Pancreas (tissue), 10 donors: Measurements from ENCODE around the gene MYBPH. TPM values are rescaled to one million over a fixed set of nuclear protein-coding genes. Genes with fewer than 3 reads are reported as not detected.

Experiments
- ATAC-seq, 4 donors: fragments of 200-7000 bp; cut with Tn5 transposase; one replicate each; pipeline versions ENCODE4 v1.8.0 to v1.9.1; 2020; ENCODE audit warnings: mild to moderate bottlenecking in 4 of 4, moderate library complexity in 4 of 4
- DNase-seq, 6 donors: peaks; one replicate each; pipeline ENCODE4 v3.0.0-alpha.2; 2020
- FAIRE-seq: peaks from 2 replicates; lab custom pipeline; 2012; peaks lifted over from hg19 to GRCh38; lab: Jason Lieb, UNC
- H3K27ac ChIP-seq, 4 donors: fragments of 200-600 bp; sonication (generic); 1 replicate in 3 of 4; 2 replicates in 1 of 4; pipeline versions ENCODE4 v1.5.0 to v1.8.0; 2020
- H3K27me3 ChIP-seq, 4 donors: fragments of 200-600 bp; one replicate each; pipeline ENCODE4 v1.8.0; 2021
- H3K36me3 ChIP-seq, 3 donors: fragments of 200-600 bp; sonication (generic) in 1 of 3; one replicate each; pipeline versions ENCODE4 v1.5.0 to v1.8.0; 2020 to 2021
- H3K4me1 ChIP-seq, 3 donors: fragments of 200-600 bp; one replicate each; pipeline ENCODE4 v1.8.0; 2021
- H3K4me3 ChIP-seq, 4 donors: fragments of 200-600 bp; sonication (generic) in 2 of 4; one replicate each; pipeline versions ENCODE4 v1.5.0 to v1.8.0; 2020 to 2021
- H3K9me3 ChIP-seq, 4 donors: fragments of 200-600 bp; one replicate each; pipeline ENCODE4 v1.8.0; 2021
- WGBS, 2 donors: extraction: QIAGEN DNeasy Blood & Tissue Kit; methylation state at CpG; one replicate each; pipeline ENCODE4 v1.1.7; 2013; 5-methylcytosine and 5-hydroxymethylcytosine counted together
- intact Hi-C, 3 donors: fragments of 100-400 bp; cut with DNase I; formaldehyde crosslinking; loops; one replicate each; pipeline versions ENCODE4 v1.11.1 to v1.14.2; 2022
- polyA plus RNA-seq, 2 donors: library from polyadenylated mRNA; stranded (reverse); fragments of 200-250 nt; gene quantifications; one replicate each; pipeline ENCODE4 v1.2.3, GENCODE V29; 2013
- total RNA-seq, 6 donors: library from RNA; stranded (reverse); fragmentation: NEBNext Ultra II Directional in 4 of 6; extraction: Animal tissue kit (Norgen Biotek cat#: 25700) in 4 of 6; gene quantifications; one replicate each; pipeline versions ENCODE4 v1.2.1 to v1.2.4, GENCODE V29; 2021 to 2023
- TF ChIP-seq, protein P1 (sequence below), 4 donors: fragments of 200-600 bp; sonication (generic) in 3 of 4; IDR thresholded peaks; one replicate each; pipeline versions ENCODE4 v1.5.0 to v1.8.0; 2021; ENCODE audit warnings: antibody characterized with exemption in 4 of 4
- donor health status: healthy with polysubstance abuse.
- donor health status: DM: no; HTN: no; CAD: no; lungs with moderate emphysema.
- donor health status: DM: no; HTN: no; CAD: no.
- donor health status: control.
- donor health status: control.
- donor health status: Bipolar disorder and iron deficiency.
- donor health status: DM: yes; HTN: yes; CAD: no.
- donor health status: DM: no; HTN: no; CAD: no.
- donor health status: DM: no; HTN: no; CAD: no.
- donor health status: DM: yes; HTN: yes; CAD: no.

The MYBPH gene
- total and polyA plus RNA-seq, 8 donors: not detected

DNA sequence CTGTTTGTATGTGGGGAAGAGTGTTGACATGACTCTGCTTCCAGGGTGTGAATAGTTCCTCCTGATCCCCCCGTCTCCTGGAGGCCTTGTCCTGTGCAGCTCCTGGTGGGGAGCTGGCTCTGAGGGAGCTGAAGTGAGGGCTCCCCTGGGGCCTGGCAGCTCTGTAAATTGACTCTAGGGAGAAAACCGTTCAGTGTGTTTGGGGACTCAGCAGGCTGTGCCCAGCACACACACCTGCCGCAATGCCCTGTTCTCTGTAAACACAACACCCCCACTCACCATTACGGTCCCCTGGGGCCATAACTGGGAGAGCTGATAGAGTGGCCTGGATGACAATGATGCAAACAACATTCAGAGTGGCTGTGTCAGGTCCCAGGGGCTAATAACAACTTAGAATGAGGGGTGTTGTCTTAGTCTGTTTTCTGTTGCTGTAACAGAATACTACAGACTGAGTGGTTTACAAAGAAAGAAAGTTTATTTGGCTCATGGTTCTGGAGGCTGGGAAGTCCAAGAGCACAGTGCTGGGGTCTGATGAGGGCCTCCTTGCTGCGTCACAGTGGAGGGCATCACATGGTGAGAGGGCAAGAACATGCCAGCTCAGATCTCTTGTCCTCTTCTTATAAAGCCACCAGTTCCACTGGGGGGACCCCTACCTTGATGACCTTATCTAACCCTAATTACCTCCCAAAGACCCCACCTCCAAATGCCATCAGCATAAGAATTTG is 32.8 kb downstream of the MYBPH start:
- ATAC-seq: no peak
- WGBS, 2 donors: 68 to 73% methylated on average over 5 of the region's 5 CpGs
- no peaks in the 10 kb centered on the region for H3K36me3 ChIP-seq
- H3K27ac ChIP-seq: peak overlapping the region in 2 of 4 donors; percentile 55 to 63
- H3K4me3 ChIP-seq: no peak overlapping the region
- peaks cover 0 to 6% (median 0%) of the 10 kb centered on the region in 3 donors for H3K4me1 ChIP-seq
- no peaks in the 10 kb centered on the region for H3K9me3 ChIP-seq
- no peak for DNase-seq
- TF ChIP-seq, protein P1, sequence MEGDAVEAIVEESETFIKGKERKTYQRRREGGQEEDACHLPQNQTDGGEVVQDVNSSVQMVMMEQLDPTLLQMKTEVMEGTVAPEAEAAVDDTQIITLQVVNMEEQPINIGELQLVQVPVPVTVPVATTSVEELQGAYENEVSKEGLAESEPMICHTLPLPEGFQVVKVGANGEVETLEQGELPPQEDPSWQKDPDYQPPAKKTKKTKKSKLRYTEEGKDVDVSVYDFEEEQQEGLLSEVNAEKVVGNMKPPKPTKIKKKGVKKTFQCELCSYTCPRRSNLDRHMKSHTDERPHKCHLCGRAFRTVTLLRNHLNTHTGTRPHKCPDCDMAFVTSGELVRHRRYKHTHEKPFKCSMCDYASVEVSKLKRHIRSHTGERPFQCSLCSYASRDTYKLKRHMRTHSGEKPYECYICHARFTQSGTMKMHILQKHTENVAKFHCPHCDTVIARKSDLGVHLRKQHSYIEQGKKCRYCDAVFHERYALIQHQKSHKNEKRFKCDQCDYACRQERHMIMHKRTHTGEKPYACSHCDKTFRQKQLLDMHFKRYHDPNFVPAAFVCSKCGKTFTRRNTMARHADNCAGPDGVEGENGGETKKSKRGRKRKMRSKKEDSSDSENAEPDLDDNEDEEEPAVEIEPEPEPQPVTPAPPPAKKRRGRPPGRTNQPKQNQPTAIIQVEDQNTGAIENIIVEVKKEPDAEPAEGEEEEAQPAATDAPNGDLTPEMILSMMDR (IDR thresholded peaks at IDR 0.05): no peak
- intact Hi-C loops: no loop called here
- H3K27me3 ChIP-seq: no peaks in the 10 kb centered on the region
- no peak for FAIRE-seq

DNA sequence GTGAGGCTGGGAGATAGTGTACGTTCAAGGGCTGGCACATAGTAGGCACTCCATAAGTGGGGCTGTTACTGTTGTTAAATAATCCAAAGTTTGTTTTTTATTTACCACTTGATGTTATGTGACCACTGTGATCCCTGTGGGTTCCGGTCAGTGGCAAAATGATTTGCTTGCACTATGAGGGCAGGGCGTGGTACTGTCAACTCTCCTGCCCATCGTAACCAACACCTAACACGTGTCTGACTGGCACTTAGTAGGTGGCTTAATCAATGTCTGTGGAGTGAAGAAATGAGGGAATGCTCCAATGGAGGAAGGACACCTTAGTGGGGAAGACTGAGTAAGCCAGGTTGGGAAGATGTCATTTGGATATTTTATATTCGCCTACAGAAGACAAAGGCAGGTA is 33.5 kb downstream of the MYBPH start:
- no peak for DNase-seq
- WGBS, 2 donors: 82 to 84% methylated on average over 6 of the region's 6 CpGs
- Histone ChIP-seq H3K27me3 (no peaks in the 10 kb centered on the region), H3K36me3 (no peaks in the 10 kb centered on the region), H3K4me1 (peaks cover 0 to 6% (median 0%) of the 10 kb centered on the region in 3 donors), H3K9me3 (no peaks in the 10 kb centered on the region), H3K4me3 (no peak overlapping the region), H3K27ac (peak overlapping the region in 2 of 4 donors; percentile 55 to 63)
- FAIRE-seq: no peak
- intact Hi-C loops: no loop called here
- ATAC-seq: no peak
- TF ChIP-seq, protein P1 (IDR thresholded peaks at IDR 0.05): no peak

DNA sequence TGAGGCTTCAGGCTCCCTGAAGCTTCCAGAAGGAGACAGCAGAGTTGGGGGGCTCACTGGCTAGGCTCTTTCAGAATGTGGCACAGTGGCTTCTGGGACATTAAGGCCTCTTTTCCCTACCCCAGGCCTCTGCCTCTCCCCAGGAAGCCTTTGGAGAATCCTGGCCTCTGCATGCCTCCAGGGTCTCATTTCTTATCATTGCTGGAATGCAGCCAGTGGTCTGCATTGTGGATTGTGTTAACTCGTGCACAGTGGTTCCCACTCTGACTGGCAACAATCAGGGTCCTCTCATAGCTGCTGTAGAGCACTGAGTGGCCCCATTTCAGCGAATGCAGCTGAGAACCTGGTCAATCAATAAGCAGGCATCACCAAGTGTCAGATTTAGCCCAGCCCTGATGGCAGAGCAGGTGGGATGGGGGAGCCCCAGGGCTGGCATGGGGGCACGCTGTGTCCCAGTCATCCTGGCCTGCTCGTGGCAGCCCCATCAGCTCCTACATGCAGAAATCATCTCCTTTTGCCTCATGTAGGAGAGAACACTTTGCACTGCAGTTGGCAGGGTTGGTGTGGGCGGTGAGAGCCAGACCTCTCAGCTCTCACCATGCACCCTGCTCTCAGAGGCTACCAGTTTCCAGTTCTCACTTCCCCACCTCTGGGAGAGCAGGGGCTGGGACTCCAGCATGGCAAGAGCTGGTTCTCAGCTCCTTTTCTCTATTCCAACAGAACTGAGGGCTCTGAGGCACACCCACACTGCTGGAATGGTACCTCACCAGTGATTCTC is 34.7 kb downstream of the MYBPH start:
- Histone ChIP-seq H3K36me3 (no peaks in the 10 kb centered on the region), H3K4me1 (peaks cover 3 to 11% (median 6%) of the 10 kb centered on the region in 3 donors), H3K27me3 (no peaks in the 10 kb centered on the region), H3K27ac (peak overlapping the region in 2 of 4 donors; percentile 0 to 50), H3K4me3 (no peak overlapping the region), H3K9me3 (no peaks in the 10 kb centered on the region)
- FAIRE-seq (no peak), ATAC-seq (no peak), DNase-seq (no peak)
- intact Hi-C loops: no loop called here
- TF ChIP-seq, protein P1 (IDR thresholded peaks at IDR 0.05): no peak
- WGBS, 2 donors: 54 to 67% methylated on average over 4 to 5 of the region's 5 CpGs

DNA sequence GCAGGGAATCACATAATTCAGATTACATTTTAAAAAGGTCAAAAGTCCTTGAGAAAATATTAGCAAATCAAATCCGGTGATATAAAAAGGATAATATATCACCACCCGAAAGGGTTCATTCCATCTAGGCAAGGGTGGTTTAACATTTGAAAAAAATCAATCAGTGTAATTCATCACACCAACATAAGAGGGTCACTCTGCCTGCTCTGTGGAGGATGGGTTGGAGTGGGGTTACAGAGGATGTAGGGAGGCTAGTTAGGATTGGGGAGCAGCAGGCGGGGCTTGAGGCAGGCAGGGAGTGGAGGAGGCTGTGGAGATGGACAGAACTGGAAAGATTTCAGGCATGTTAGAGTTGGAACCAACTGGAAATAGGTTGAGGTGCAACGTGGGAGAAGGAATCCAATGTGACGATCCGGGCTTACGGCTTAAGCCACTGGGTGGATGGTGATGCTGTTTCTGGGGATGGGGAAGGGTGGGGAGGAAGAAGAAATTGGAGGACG is 35.6 kb downstream of the MYBPH start:
- WGBS, 2 donors: 59 to 61% methylated on average over 8 of the region's 8 CpGs
- DNase-seq: no peak
- Histone ChIP-seq H3K4me3 (no peak overlapping the region), H3K9me3 (no peaks in the 10 kb centered on the region), H3K27ac (peak overlapping the region in 2 of 4 donors; percentile 0 to 50), H3K36me3 (no peaks in the 10 kb centered on the region), H3K4me1 (peaks cover 7 to 16% (median 12%) of the 10 kb centered on the region in 3 donors), H3K27me3 (no peaks in the 10 kb centered on the region)
- no peak for FAIRE-seq
- ATAC-seq: no peak
- TF ChIP-seq, protein P1 (IDR thresholded peaks at IDR 0.05): no peak
- intact Hi-C loops: no loop called here
